ENCODE results near the gene FRMD1.

FRMD1 gene

DNA sequence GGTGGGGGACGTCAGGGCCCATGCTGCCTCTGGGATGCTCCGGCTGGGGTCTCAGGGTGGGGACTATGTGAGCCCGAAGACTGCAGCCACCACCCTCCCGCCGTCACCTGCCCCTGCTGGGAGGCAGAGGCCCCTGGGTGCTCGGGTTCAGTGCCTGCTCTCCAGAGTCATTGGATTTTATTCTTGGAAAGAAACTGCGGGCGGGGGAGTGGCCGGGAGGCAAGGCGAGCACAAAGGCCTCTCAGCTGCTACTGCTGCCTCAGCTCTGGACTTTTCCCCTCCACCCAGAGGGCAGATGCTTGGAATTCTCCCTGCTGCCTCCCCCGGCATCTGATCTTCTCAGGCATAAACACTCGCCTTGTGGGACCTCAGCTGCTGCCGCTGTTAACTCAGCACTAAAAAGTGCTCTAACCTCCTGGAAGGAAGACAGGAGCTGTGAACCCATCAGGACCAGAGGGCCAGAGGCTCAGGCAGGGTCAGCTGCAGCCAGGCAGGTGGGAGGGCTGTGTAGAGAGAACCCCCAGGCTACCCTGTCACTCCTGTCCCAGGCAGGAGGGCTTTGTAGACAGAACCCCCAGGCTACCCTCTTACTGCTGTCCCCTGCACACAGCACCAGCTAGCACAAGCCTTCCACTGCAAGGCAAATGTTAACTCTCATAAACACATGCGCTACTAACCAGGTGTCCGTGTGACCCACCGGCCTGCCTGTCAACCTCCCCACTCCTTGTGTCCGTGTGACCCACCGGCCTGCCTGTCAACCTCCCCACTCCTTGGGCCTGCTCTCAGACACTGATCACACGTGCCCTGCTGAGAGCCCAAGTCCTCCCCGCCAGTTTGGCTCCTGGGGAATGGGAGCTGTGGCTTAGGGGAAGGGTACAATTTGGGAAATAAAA is 9.4 kb upstream of the FRMD1 start:
- no peak overlapping the region for H3K4me3 ChIP-seq (ENCODE audit: low read depth, low read length)
- TF ChIP-seq, protein P1, sequence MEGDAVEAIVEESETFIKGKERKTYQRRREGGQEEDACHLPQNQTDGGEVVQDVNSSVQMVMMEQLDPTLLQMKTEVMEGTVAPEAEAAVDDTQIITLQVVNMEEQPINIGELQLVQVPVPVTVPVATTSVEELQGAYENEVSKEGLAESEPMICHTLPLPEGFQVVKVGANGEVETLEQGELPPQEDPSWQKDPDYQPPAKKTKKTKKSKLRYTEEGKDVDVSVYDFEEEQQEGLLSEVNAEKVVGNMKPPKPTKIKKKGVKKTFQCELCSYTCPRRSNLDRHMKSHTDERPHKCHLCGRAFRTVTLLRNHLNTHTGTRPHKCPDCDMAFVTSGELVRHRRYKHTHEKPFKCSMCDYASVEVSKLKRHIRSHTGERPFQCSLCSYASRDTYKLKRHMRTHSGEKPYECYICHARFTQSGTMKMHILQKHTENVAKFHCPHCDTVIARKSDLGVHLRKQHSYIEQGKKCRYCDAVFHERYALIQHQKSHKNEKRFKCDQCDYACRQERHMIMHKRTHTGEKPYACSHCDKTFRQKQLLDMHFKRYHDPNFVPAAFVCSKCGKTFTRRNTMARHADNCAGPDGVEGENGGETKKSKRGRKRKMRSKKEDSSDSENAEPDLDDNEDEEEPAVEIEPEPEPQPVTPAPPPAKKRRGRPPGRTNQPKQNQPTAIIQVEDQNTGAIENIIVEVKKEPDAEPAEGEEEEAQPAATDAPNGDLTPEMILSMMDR (IDR thresholded peaks at IDR 0.05; ENCODE audit: low read depth, low read length), result no peak

DNA sequence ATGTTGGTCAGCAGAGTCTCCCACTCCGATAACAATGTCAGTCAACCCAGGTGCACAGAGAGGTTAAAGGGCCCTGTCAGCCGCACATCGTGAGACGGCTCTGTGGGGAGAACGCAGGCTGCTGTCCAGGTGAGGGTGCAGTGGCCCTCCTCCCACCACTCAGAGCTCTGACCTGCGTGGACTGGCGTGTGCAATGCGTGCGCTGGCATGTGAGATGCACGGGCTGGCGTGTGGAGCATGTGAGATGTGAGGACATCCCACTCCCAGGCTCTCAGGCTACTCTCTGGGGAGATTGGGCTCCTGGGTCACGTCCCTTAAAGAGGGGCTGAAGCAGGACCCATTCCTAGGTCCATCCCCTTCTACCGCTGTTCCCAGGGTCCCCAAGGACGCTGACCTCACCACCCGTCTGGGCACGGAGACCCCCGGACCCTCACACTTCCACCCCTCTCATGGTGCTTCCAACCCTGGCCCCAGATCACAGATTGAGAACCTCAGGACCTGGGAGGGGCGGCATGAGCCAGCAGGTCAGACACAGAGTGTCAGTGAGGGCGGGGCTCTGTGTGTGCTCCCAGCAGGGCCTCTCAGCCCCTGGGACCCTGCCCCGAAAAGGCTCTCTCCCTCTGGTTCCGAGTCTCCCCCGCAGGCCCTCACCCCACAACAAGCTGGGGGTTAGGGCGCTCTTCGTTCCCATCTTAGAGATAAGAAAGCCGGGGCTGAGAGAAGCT is 8.6 kb upstream of the FRMD1 start:
- TF ChIP-seq, protein P1 (IDR thresholded peaks at IDR 0.05; ENCODE audit: low read depth, low read length), result no peak
- H3K4me3 ChIP-seq (ENCODE audit: low read depth, low read length), result no peak overlapping the region

GRCh38 chr6:168086616-168087015 is 7.6 kb upstream of the FRMD1 start:
- TF ChIP-seq, protein P1 (IDR thresholded peaks at IDR 0.05; ENCODE audit: low read depth, low read length), result no peak

DNA sequence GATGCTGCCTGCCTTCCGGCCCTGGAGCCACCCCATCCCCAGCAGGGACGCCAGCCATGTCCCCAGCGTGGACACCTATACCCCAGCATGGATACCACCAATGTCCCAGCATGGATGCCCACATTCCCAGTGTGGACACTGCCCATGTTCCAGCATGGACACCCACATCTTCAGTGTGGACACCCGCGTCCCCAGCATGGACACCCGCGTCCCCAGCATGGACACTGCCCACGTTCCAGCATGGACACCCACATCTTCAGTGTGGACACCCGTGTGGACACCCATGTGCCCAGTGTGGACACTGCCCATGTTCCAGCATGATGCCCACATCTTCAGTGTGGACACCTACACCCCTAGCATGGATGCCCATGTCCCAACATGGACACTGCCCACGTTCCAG is 7.1 kb upstream of the FRMD1 start:
- no peak overlapping the region for H3K4me3 ChIP-seq (ENCODE audit: low read depth, low read length)
- TF ChIP-seq, protein P1 (IDR thresholded peaks at IDR 0.05; ENCODE audit: low read depth, low read length), result no peak

More at GRCh38 chr6:168086616-168087015, 7.6 kb upstream of the FRMD1 start:
- H3K4me3 ChIP-seq (ENCODE audit: low read depth, low read length), result no peak overlapping the region

DNA sequence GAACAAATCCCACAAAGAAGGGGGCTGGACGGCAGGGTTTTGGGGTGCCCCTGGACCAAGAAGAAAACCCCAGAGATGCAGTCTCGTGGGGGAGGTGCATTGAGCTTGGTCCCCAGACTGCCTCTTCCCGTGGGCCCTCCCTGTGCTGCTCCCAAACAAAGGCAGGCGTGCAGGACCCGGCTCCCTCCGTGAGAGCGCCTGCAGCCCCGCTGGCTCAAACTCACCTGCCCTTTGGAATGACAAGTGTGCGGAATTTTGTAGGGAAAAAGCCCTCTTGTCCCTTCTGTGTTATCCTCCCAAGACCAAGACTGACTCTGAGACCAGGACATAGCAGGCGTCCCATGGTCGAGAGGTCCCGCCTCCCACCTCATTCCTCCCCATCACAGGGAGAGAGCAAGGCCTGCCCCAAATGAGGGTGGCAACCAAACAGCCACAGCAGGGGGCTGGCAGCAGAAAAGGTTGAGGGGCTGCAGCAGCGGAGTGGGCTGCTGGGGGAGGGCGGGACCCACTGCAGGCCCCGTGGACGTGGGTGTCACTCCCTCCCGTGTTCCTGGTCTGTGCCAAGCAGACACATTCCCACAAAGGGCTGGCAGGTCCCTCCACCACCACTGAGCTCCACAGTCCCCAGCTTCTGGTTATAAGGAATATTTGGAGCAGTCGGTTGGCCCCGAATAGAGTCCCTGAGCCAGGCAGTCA is 5.6 kb upstream of the FRMD1 start:
- no peak overlapping the region for H3K4me3 ChIP-seq (ENCODE audit: low read depth, low read length)
- TF ChIP-seq, protein P1 (IDR thresholded peaks at IDR 0.05; ENCODE audit: low read depth, low read length), result no peak

DNA sequence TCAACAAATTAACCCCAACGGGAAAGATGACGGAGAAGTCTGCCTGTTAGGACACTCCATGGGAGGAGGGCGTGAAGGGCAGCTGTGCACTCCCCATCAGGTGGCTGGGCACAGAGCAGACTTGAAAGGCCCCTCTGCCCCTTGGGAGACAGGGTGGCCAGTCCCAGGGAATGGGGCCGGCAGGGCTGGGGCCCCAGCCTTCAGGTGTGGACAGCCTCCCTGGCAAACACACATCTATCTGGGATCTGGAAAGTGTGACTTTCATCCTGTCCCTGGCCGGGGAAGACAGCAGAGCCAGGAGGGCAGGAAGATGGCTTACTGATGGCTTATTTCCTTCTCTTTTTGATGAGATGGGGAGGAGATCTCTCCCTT is 4.5 kb upstream of the FRMD1 start:
- H3K4me3 ChIP-seq (ENCODE audit: low read depth, low read length), result no peak overlapping the region
- TF ChIP-seq, protein P1 (IDR thresholded peaks at IDR 0.05; ENCODE audit: low read depth, low read length), result no peak
